ENCODE measurements around the gene CACNB2.
"Not testable (repeated sequence)": the region's sequence is repeated elsewhere in the genome, so short reads cannot be mapped to it uniquely, and the experiment has no call there.

CACNB2 gene

GRCh38 chr10:18439601-18440000, 299.4 kb downstream of the CACNB2 start:
- TF ChIP-seq CTCF (IDR thresholded peaks at IDR 0.05; ENCODE audit: insufficient read depth, low read depth, low read length, missing control alignments): no peak
- H3K4me3 ChIP-seq (ENCODE audit: low read length): no peak overlapping the region
- no peak for DNase-seq (ENCODE audit: low read depth)

- H3K4me3 ChIP-seq (ENCODE audit: low read length); DNase-seq (ENCODE audit: low read depth): not testable (repeated sequence)
Measured at GRCh38 chr10:18445635-18446034, 305.4 kb downstream of the CACNB2 start.

GRCh38 chr10:18446205-18446604, 306.0 kb downstream of the CACNB2 start:
- H3K4me3 ChIP-seq (ENCODE audit: low read length): no peak overlapping the region
- no peak for TF ChIP-seq CTCF (IDR thresholded peaks at IDR 0.05; ENCODE audit: insufficient read depth, low read depth, low read length, missing control alignments)
- DNase-seq (ENCODE audit: low read depth): no peak

GRCh38 chr10:18449611-18450026, 309.4 kb downstream of the CACNB2 start:
- no peak for DNase-seq (ENCODE audit: low read depth)
- TF ChIP-seq CTCF (IDR thresholded peaks at IDR 0.05; ENCODE audit: insufficient read depth, low read depth, low read length, missing control alignments): no peak
- H3K4me3 ChIP-seq (ENCODE audit: low read length): no peak overlapping the region

GRCh38 chr10:18450298-18450697, 310.1 kb downstream of the CACNB2 start:
- no peak overlapping the region for H3K4me3 ChIP-seq (ENCODE audit: low read length)
- no peak for DNase-seq (ENCODE audit: low read depth)
- TF ChIP-seq CTCF (IDR thresholded peaks at IDR 0.05; ENCODE audit: insufficient read depth, low read depth, low read length, missing control alignments): no peak

- TF ChIP-seq CTCF (IDR thresholded peaks at IDR 0.05; ENCODE audit: insufficient read depth, low read depth, low read length, missing control alignments): no peak
- H3K4me3 ChIP-seq (ENCODE audit: low read length): no peak overlapping the region
- no peak for DNase-seq (ENCODE audit: low read depth)
Measured at GRCh38 chr10:18455086-18455884, 315.1 kb downstream of the CACNB2 start.

GRCh38 chr10:18456984-18457383, 316.8 kb downstream of the CACNB2 start:
- no peak for TF ChIP-seq CTCF (IDR thresholded peaks at IDR 0.05; ENCODE audit: insufficient read depth, low read depth, low read length, missing control alignments)
- no peak overlapping the region for H3K4me3 ChIP-seq (ENCODE audit: low read length)
- DNase-seq (ENCODE audit: low read depth): no peak

All from epithelial cell of esophagus (primary cell).